Activated naive CD4-positive, alpha-beta T cell treated with anti-CD3 and anti-CD28 coated beads for 36 hours (primary cell): ENCODE data around the gene EDIL3. TPM values are rescaled to one million over a fixed set of nuclear protein-coding genes. Genes with fewer than 3 reads are reported as not detected.

ENCODE experiments used
- CTCF ChIA-PET: fragments of 350-600 bp; sonication (Branson Sonifier 250); formaldehyde crosslinking; loops from one replicate; lab custom pipeline; 2021; ENCODE audit warnings: antibody characterized with exemption; lab: Charles Lee
- DNase-seq: peaks from one replicate; pipeline ENCODE4 v3.0.0-alpha.2; 2020
- H3K27ac Mint-ChIP-seq: one replicate; pipeline ENCODE4 v1.8.0; 2021; ENCODE audit warnings: mild to moderate bottlenecking, mixed read lengths
- H3K27me3 Mint-ChIP-seq: one replicate; pipeline ENCODE4 v1.8.0; 2021; ENCODE audit warnings: low read depth, mixed read lengths
- H3K36me3 Mint-ChIP-seq: one replicate; pipeline ENCODE4 v1.8.0; 2021; ENCODE audit warnings: low read depth, mixed read lengths
- H3K4me1 Mint-ChIP-seq: one replicate; pipeline ENCODE4 v1.8.0; 2021; ENCODE audit warnings: low read depth, mixed read lengths
- H3K4me3 Mint-ChIP-seq: one replicate; pipeline ENCODE4 v1.8.0; 2021; ENCODE audit warnings: mild to moderate bottlenecking, moderate library complexity, mixed read lengths
- H3K9me3 Mint-ChIP-seq: one replicate; pipeline ENCODE4 v1.8.0; 2021; ENCODE audit warnings: mixed read lengths
- intact Hi-C: fragments of 100-400 bp; cut with micrococcal nuclease; formaldehyde crosslinking; loops from one replicate; pipeline ENCODE4 v1.15.1; 2023
- total RNA-seq, 2 experiments: library from RNA; stranded (reverse); gene quantifications; one replicate each; pipeline ENCODE4 v1.2.3, GENCODE V29; 2021

Gene EDIL3
- total RNA-seq, 2 experiments from 2014 or later: not detected

GRCh38 chr5:83914662-83915418 lies 469.8 kb downstream of the EDIL3 start:
- Mint-ChIP-seq H3K4me3 (no peak overlapping the region), H3K36me3 (no peaks in the 10 kb centered on the region), H3K27me3 (peaks cover 2% of the 10 kb centered on the region), H3K9me3 (no peaks in the 10 kb centered on the region), H3K27ac (no peak overlapping the region), H3K4me1 (no peaks in the 10 kb centered on the region)
- CTCF ChIA-PET: interaction anchor here (0.7 to 1.9 kb wide), 2 partner anchors 10 to 12 kb away, joined by 3 to 5 read pairs; no protein-coding TSS in a partner anchor
- intact Hi-C loops: no loop called here
- DNase-seq: no peak

GRCh38 chr5:83914199-83914598 lies 470.5 kb downstream of the EDIL3 start:
- H3K27me3 Mint-ChIP-seq: peaks cover 2% of the 10 kb centered on the region
- H3K36me3 Mint-ChIP-seq: no peaks in the 10 kb centered on the region
- H3K4me3 Mint-ChIP-seq: no peak overlapping the region
- no peaks in the 10 kb centered on the region for H3K4me1 Mint-ChIP-seq
- CTCF ChIA-PET: no interaction called here
- DNase-seq: no peak
- no peaks in the 10 kb centered on the region for H3K9me3 Mint-ChIP-seq
- no peak overlapping the region for H3K27ac Mint-ChIP-seq
- intact Hi-C loops: no loop called here

- peaks cover 2% of the 10 kb centered on the region for H3K27me3 Mint-ChIP-seq
- no peaks in the 10 kb centered on the region for H3K36me3 Mint-ChIP-seq
- intact Hi-C loops: no loop called here
- no peaks in the 10 kb centered on the region for H3K9me3 Mint-ChIP-seq
- CTCF ChIA-PET: no interaction called here
- no peak for DNase-seq
- H3K27ac Mint-ChIP-seq: no peak overlapping the region
- no peak overlapping the region for H3K4me3 Mint-ChIP-seq
- no peaks in the 10 kb centered on the region for H3K4me1 Mint-ChIP-seq
These were observed 471.1 kb downstream of the EDIL3 start for GRCh38 chr5:83913593-83913992.

DNA sequence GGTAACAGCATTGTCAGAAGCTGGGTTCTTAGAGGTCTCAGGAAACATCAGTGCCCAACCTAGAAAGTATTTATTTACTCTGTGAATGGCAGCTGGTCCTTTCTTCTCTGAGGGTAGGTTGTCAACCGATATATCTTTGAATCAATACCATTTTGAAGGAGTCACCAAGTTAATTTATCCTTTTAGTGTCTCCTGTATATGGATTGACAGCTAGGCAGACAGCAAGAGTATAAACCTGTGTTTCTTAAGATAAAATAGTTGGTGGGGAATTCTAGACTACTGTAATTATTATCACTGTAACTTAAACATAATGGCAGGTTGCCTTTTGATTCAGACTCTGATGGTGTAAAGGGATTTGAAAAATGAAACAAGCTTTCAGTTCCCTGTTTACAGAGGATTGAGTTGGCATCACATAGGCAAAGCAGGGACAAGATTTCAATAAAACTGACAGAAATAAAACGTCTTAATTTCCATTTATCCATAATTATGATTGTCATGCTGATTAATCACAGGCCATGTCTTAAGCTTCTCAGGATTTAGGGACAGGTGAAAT lies 473.2 kb downstream of the EDIL3 start:
- H3K4me1 Mint-ChIP-seq: no peaks in the 10 kb centered on the region
- no peak for DNase-seq
- H3K9me3 Mint-ChIP-seq: no peaks in the 10 kb centered on the region
- no peaks in the 10 kb centered on the region for H3K36me3 Mint-ChIP-seq
- H3K27me3 Mint-ChIP-seq: no peaks in the 10 kb centered on the region
- intact Hi-C loops: no loop called here
- CTCF ChIA-PET: interaction anchor here (1.1 kb wide), 1 partner anchor 17 kb away, joined by 4 read pairs; no protein-coding TSS in a partner anchor
- no peak overlapping the region for H3K4me3 Mint-ChIP-seq
- H3K27ac Mint-ChIP-seq: no peak overlapping the region

DNA sequence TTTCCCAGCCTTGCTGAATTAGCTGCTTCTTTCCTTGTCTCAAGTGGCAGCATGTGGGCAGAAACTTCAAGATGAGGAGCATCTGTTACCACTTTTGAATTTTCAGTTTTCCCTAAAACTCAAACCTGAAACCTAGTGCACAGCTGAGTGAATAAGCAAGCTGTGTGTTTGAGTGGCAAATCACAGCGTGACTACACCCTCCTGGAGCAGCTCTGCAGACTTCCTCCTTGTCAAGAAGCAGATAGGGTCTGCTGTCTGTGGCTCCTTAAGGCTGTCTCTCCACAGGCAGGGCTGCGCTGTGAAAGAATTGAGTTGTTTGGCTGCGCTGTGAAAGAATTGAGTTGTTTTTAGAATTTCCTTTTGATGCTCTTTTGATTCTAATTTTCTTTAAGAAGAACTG lies 484.4 kb downstream of the EDIL3 start:
- H3K36me3 Mint-ChIP-seq: no peaks in the 10 kb centered on the region
- H3K9me3 Mint-ChIP-seq: peaks cover 2% of the 10 kb centered on the region
- no peaks in the 10 kb centered on the region for H3K27me3 Mint-ChIP-seq
- CTCF ChIA-PET: no interaction called here
- no peak overlapping the region for H3K27ac Mint-ChIP-seq
- DNase-seq: no peak
- H3K4me1 Mint-ChIP-seq: no peaks in the 10 kb centered on the region
- no peak overlapping the region for H3K4me3 Mint-ChIP-seq
- intact Hi-C loops: no loop called here

- Mint-ChIP-seq H3K27me3 (no peaks in the 10 kb centered on the region), H3K4me3 (no peak overlapping the region), H3K27ac (no peak overlapping the region), H3K36me3 (no peaks in the 10 kb centered on the region), H3K9me3 (no peaks in the 10 kb centered on the region), H3K4me1 (no peaks in the 10 kb centered on the region)
- intact Hi-C loops: no loop called here
- no peak for DNase-seq
- CTCF ChIA-PET: no interaction called here
These were observed 485.2 kb downstream of the EDIL3 start for GRCh38 chr5:83899326-83899970.

GRCh38 chr5:83895860-83896259 lies 488.8 kb downstream of the EDIL3 start:
- no peak overlapping the region for H3K4me3 Mint-ChIP-seq
- no peaks in the 10 kb centered on the region for H3K36me3 Mint-ChIP-seq
- H3K27me3 Mint-ChIP-seq: no peaks in the 10 kb centered on the region
- CTCF ChIA-PET: no interaction called here
- H3K27ac Mint-ChIP-seq: no peak overlapping the region
- H3K4me1 Mint-ChIP-seq: no peaks in the 10 kb centered on the region
- no peaks in the 10 kb centered on the region for H3K9me3 Mint-ChIP-seq
- DNase-seq: no peak
- intact Hi-C loops: no loop called here

GRCh38 chr5:83891261-83891660 lies 493.4 kb downstream of the EDIL3 start:
- no peak overlapping the region for H3K27ac Mint-ChIP-seq
- DNase-seq: no peak
- no peaks in the 10 kb centered on the region for H3K9me3 Mint-ChIP-seq
- intact Hi-C loops: no loop called here
- H3K4me1 Mint-ChIP-seq: no peaks in the 10 kb centered on the region
- no peaks in the 10 kb centered on the region for H3K27me3 Mint-ChIP-seq
- CTCF ChIA-PET: no interaction called here
- H3K4me3 Mint-ChIP-seq: no peak overlapping the region
- no peaks in the 10 kb centered on the region for H3K36me3 Mint-ChIP-seq
